HEK293 (cell line): ENCODE results near the gene SF1.

Experiments
- CTCF ChIA-PET: fragments of 350-600 bp; formaldehyde crosslinking; extraction: SDS; loops from one replicate; lab custom pipeline; 2021; ENCODE audit warnings: antibody characterized with exemption; lab: Yijun Ruan, JAX
- POLR2A ChIA-PET: fragments of 300-600 bp; formaldehyde crosslinking; extraction: SDS; loops from one replicate; lab custom pipeline; 2020; ENCODE audit warnings: antibody characterized with exemption, inconsistent platforms; lab: Yijun Ruan, JAX
- H3K27ac ChIP-seq: fragments of 200-500 bp; sonication (Bioruptor generic); 2 replicates; pipeline ENCODE4 v1.5.1; 2014; ENCODE audit warnings: low read depth, low read length, control low read depth, inconsistent platforms; ENCODE audit errors: extremely low read depth
- H3K36me3 ChIP-seq, 2 experiments: fragments of 200-500 bp in 1 of 2; sonication (Bioruptor generic) in 1 of 2; 1 replicate in 1 of 2; 2 replicates in 1 of 2; pipeline ENCODE4 v1.5.1; 2014 to 2017; ENCODE audit warnings: inconsistent platforms in 2 of 2, low read length in 2 of 2; ENCODE audit not compliant: control insufficient read depth in 2 of 2, insufficient read depth in 1 of 2
- H3K4me1 ChIP-seq: fragments of 200-500 bp; sonication (Bioruptor generic); 2 replicates; pipeline ENCODE4 v1.5.1; 2014; ENCODE audit warnings: mild to moderate bottlenecking, low read length, inconsistent platforms; ENCODE audit not compliant: control insufficient read depth, insufficient read depth
- H3K4me3 ChIP-seq: 2 replicates; pipeline ENCODE4 v1.5.1; 2011; ENCODE audit warnings: low read depth, mild to moderate bottlenecking, control low read depth, low read length, moderate library complexity
- H3K9me3 ChIP-seq: fragments of 200-500 bp; sonication (Bioruptor generic); 2 replicates; pipeline ENCODE4 v1.5.1; 2014; ENCODE audit warnings: low read depth, low read length, inconsistent platforms; ENCODE audit not compliant: control insufficient read depth, insufficient read depth
- FEZF1 ChIP-seq: fragments of 450-650 bp; formaldehyde crosslinking; IDR thresholded peaks from 2 replicates; pipeline ENCODE4 v1.5.1; 2016; ENCODE audit warnings: missing biosample characterization, missing genetic modification characterization
- GLIS2 ChIP-seq: fragments of 450-650 bp; formaldehyde crosslinking; IDR thresholded peaks from 2 replicates; pipeline ENCODE4 v1.5.1; 2016; ENCODE audit warnings: missing biosample characterization, missing genetic modification characterization
- HOXD13 ChIP-seq: sonication (generic); formaldehyde crosslinking; IDR thresholded peaks from 2 replicates; pipeline ENCODE4 v1.8.0; 2022; ENCODE audit warnings: missing genetic modification reagents, borderline replicate concordance
- KLF1 ChIP-seq: fragments of 450-650 bp; formaldehyde crosslinking; IDR thresholded peaks from 2 replicates; pipeline ENCODE4 v1.5.1; 2016; ENCODE audit warnings: missing biosample characterization, missing genetic modification characterization
- MYNN ChIP-seq: fragments of 450-650 bp; formaldehyde crosslinking; IDR thresholded peaks from 2 replicates; pipeline ENCODE4 v1.5.1; 2016; ENCODE audit warnings: missing biosample characterization, missing genetic modification characterization, borderline replicate concordance
- OVOL3 ChIP-seq: fragments of 450-650 bp; formaldehyde crosslinking; IDR thresholded peaks from 2 replicates; pipeline ENCODE4 v1.5.1; 2016; ENCODE audit warnings: missing biosample characterization, missing genetic modification characterization
- PBX3 ChIP-seq: sonication (generic); formaldehyde crosslinking; IDR thresholded peaks from 2 replicates; pipeline ENCODE4 v1.8.1; 2022; ENCODE audit warnings: mild to moderate bottlenecking, moderate library complexity, missing genetic modification reagents
- PRDM10 ChIP-seq: fragments of 450-650 bp; formaldehyde crosslinking; IDR thresholded peaks from 2 replicates; pipeline ENCODE4 v1.5.1; 2016; ENCODE audit warnings: missing biosample characterization, missing genetic modification characterization
- PRDM2 ChIP-seq: fragments of 450-650 bp; formaldehyde crosslinking; IDR thresholded peaks from 2 replicates; pipeline ENCODE4 v1.5.1; 2016; ENCODE audit warnings: missing biosample characterization, missing genetic modification characterization, borderline replicate concordance
- WT1 ChIP-seq: fragments of 450-650 bp; formaldehyde crosslinking; IDR thresholded peaks from 2 replicates; pipeline ENCODE4 v1.5.1; 2016; ENCODE audit warnings: missing biosample characterization, missing genetic modification characterization
- YY1 ChIP-seq: fragments of 450-650 bp; formaldehyde crosslinking; IDR thresholded peaks from 2 replicates; pipeline ENCODE4 v1.5.1; 2018; ENCODE audit warnings: missing biosample characterization, missing genetic modification characterization
- ZBTB7A ChIP-seq: fragments of 450-650 bp; formaldehyde crosslinking; IDR thresholded peaks from 2 replicates; pipeline ENCODE4 v1.5.1; 2016; ENCODE audit warnings: low read depth, missing biosample characterization, missing genetic modification characterization
- ZBTB8A ChIP-seq: fragments of 450-650 bp; formaldehyde crosslinking; IDR thresholded peaks from 2 replicates; pipeline ENCODE4 v1.5.1; 2016; ENCODE audit warnings: missing biosample characterization, missing genetic modification characterization
- ZNF114 ChIP-seq: fragments of 450-650 bp; formaldehyde crosslinking; IDR thresholded peaks from 2 replicates; pipeline ENCODE4 v1.5.0; 2017; ENCODE audit warnings: missing biosample characterization, missing genetic modification characterization
- ZNF221 ChIP-seq: fragments of 450-650 bp; formaldehyde crosslinking; IDR thresholded peaks from 2 replicates; pipeline ENCODE4 v1.5.1; 2017; ENCODE audit warnings: missing biosample characterization, missing genetic modification characterization, borderline replicate concordance
- ZNF223 ChIP-seq: fragments of 450-650 bp; formaldehyde crosslinking; IDR thresholded peaks from 2 replicates; pipeline ENCODE4 v1.5.1; 2016; ENCODE audit warnings: missing biosample characterization, missing genetic modification characterization
- ZNF266 ChIP-seq: fragments of 450-650 bp; formaldehyde crosslinking; IDR thresholded peaks from 2 replicates; pipeline ENCODE4 v1.5.1; 2016; ENCODE audit warnings: missing biosample characterization, missing genetic modification characterization, low read depth
- ZNF274 ChIP-seq, 2 experiments: fragments of 200-500 bp in 1 of 2; fragments of 450-650 bp in 1 of 2; sonication (Bioruptor generic) in 1 of 2; formaldehyde crosslinking in 1 of 2; IDR thresholded peaks; 2 replicates each; pipeline versions ENCODE4 v1.5.1 to v1.6.1; 2014 to 2016; ENCODE audit warnings: borderline replicate concordance in 1 of 2, inconsistent platforms in 1 of 2, low read length in 1 of 2, missing biosample characterization in 1 of 2, missing genetic modification characterization in 1 of 2
- ZNF350 ChIP-seq: fragments of 450-650 bp; formaldehyde crosslinking; IDR thresholded peaks from 2 replicates; pipeline ENCODE4 v1.5.0; 2017; ENCODE audit warnings: missing biosample characterization, mild to moderate bottlenecking, missing genetic modification characterization
- ZNF391 ChIP-seq: fragments of 450-650 bp; formaldehyde crosslinking; IDR thresholded peaks from 2 replicates; pipeline ENCODE4 v1.5.1; 2016; ENCODE audit warnings: low read depth, missing biosample characterization, missing genetic modification characterization, borderline replicate concordance
- ZNF416 ChIP-seq: fragments of 450-650 bp; formaldehyde crosslinking; IDR thresholded peaks from 2 replicates; pipeline ENCODE4 v1.5.1; 2016; ENCODE audit warnings: missing biosample characterization, missing genetic modification characterization
- ZNF514 ChIP-seq: fragments of 450-650 bp; formaldehyde crosslinking; IDR thresholded peaks from 2 replicates; pipeline ENCODE4 v1.5.1; 2016; ENCODE audit warnings: missing biosample characterization, missing genetic modification characterization
- ZNF596 ChIP-seq: fragments of 450-650 bp; IDR thresholded peaks from 2 replicates; pipeline ENCODE4 v1.5.0; 2018; ENCODE audit warnings: missing biosample characterization, mild to moderate bottlenecking, missing genetic modification characterization, moderate library complexity
- ZNF621 ChIP-seq: fragments of 450-650 bp; formaldehyde crosslinking; IDR thresholded peaks from 2 replicates; pipeline ENCODE4 v1.5.1; 2017; ENCODE audit warnings: missing biosample characterization, missing genetic modification characterization
- ZNF76 ChIP-seq: fragments of 450-650 bp; formaldehyde crosslinking; IDR thresholded peaks from 2 replicates; pipeline ENCODE4; 2016; ENCODE audit warnings: low read depth, missing biosample characterization, missing genetic modification characterization, borderline replicate concordance
- ZNF768 ChIP-seq: fragments of 450-650 bp; formaldehyde crosslinking; IDR thresholded peaks from 2 replicates; pipeline ENCODE4 v1.5.1; 2018; ENCODE audit warnings: missing biosample characterization, mild to moderate bottlenecking, missing genetic modification characterization
- ZSCAN16 ChIP-seq: fragments of 450-650 bp; formaldehyde crosslinking; IDR thresholded peaks from 2 replicates; pipeline ENCODE4 v1.5.1; 2016; ENCODE audit warnings: missing biosample characterization, missing genetic modification characterization

Gene SF1

GRCh38 chr11:64764040-64764611 is 14.2 kb downstream of the SF1 start:
- Histone ChIP-seq H3K36me3 (peaks cover 0 to 73% of the 10 kb centered on the region in 2 experiments; a peak in 2 of 3 replicates), H3K27ac (peak overlapping the region; percentile 18), H3K4me1 (peaks cover 7% of the 10 kb centered on the region)
- TF ChIP-seq HOXD13 (CRISPR knock-in tag), result no peak
- no peak for TF ChIP-seq ZNF768 (tag by site-specific recombination)
- TF ChIP-seq YY1 (tag by site-specific recombination), result no peak
- TF ChIP-seq ZNF76, result no peak
- no peak for TF ChIP-seq ZBTB7A (tag by site-specific recombination)
- TF ChIP-seq ZNF416 (tag by site-specific recombination), result no peak
- no peak for TF ChIP-seq OVOL3 (tag by site-specific recombination)
- no peak for TF ChIP-seq ZNF350
- TF ChIP-seq GLIS2 (tag by site-specific recombination), result 0 out of 2 replicates have a peak, but pooled peaks have one; percentile 3
- TF ChIP-seq FEZF1 (tag by site-specific recombination), result peak; percentile 28
- no peak for TF ChIP-seq ZNF391 (tag by site-specific recombination)
- no peak for TF ChIP-seq ZNF266 (tag by site-specific recombination)
- TF ChIP-seq PRDM2, result no peak
- TF ChIP-seq WT1 (tag by site-specific recombination), result no peak
- no peak for TF ChIP-seq ZNF621 (tag by site-specific recombination)
- no peak for TF ChIP-seq KLF1 (tag by site-specific recombination)
- no peak for TF ChIP-seq ZNF596
- TF ChIP-seq ZNF274 (IDR thresholded peaks at IDR 0.05; ENCODE audit: low read length), result no peak
- no peak for TF ChIP-seq ZNF274 (tag by site-specific recombination; IDR thresholded peaks at IDR 0.05; ENCODE audit: borderline replicate concordance)
- 0 out of 2 replicates have a peak, but pooled peaks have one; percentile 28 for TF ChIP-seq PRDM10 (tag by site-specific recombination)
- no peak for TF ChIP-seq ZNF223 (tag by site-specific recombination)
- no peak for TF ChIP-seq PBX3
- no peak for TF ChIP-seq ZNF114 (tag by site-specific recombination)
- no peak for TF ChIP-seq ZNF221 (tag by site-specific recombination)
- no peak for TF ChIP-seq ZSCAN16 (tag by site-specific recombination)
- no peak for TF ChIP-seq MYNN
- TF ChIP-seq ZNF514, result no peak
- TF ChIP-seq ZBTB8A (tag by site-specific recombination), result no peak

More at GRCh38 chr11:64764040-64764611, 14.2 kb downstream of the SF1 start:
- Histone ChIP-seq H3K9me3 (no peaks in the 10 kb centered on the region), H3K4me3 (no peak overlapping the region)
- ChIA-PET CTCF (interaction anchor here (0.7 to 4.0 kb wide), 6 partner anchors 10 to 129 kb away, joined by 3 to 22 read pairs (median 4); partner anchors contain the start of gene RASGRP2), POLR2A (interaction anchor here (0.9 to 5.8 kb wide), 5 partner anchors 8 to 28 kb away, joined by 3 to 42 read pairs (median 4); partner anchors contain the start of gene SF1)
